KBM-7 (cell line): ENCODE data around the gene CRISP3.
"Not testable (repeated sequence)": the region's sequence is repeated elsewhere in the genome, so short reads cannot be mapped to it uniquely, and the experiment has no call there.

Experiments
- DNase-seq: peaks from one replicate; pipeline ENCODE4 v3.0.0-alpha.2; 2015
- in situ Hi-C: fragments of 300-500 bp; cut with MboI; formaldehyde crosslinking; loops from 2 replicates; pipeline ENCODE4 v1.14.3; 2020; ENCODE audit warnings: low sequenced_read_pairs, low pct_unique_long_range_greater_than_20kb, mixed read lengths

CRISP3 gene, protein sequence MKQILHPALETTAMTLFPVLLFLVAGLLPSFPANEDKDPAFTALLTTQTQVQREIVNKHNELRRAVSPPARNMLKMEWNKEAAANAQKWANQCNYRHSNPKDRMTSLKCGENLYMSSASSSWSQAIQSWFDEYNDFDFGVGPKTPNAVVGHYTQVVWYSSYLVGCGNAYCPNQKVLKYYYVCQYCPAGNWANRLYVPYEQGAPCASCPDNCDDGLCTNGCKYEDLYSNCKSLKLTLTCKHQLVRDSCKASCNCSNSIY

DNA sequence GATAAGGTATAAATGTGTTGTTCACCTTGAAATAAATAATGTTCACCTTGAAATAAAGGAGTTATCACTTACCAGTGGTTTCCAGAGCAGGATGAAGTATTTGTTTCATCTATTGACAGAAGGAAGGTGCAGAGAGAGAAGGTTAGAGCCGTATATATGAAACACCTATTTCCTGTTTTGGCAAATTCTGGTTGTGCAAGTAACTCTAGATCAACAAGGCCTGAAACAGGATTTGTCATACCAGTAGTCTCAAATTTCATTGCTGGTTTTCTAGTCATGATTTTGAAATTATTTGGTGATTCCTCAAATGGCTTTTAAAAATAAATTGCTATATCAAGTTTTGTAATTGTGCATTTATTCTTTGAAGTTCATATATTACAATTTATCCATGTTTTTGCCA is at the start of gene CRISP3:
TSS of gene CRISP3 (minus strand) at position 130 of the 400 bp plus-strand sequence. CDS start at position 109, 21 bp downstream.
- in situ Hi-C loops: no loop called here
- no peak for DNase-seq

DNA sequence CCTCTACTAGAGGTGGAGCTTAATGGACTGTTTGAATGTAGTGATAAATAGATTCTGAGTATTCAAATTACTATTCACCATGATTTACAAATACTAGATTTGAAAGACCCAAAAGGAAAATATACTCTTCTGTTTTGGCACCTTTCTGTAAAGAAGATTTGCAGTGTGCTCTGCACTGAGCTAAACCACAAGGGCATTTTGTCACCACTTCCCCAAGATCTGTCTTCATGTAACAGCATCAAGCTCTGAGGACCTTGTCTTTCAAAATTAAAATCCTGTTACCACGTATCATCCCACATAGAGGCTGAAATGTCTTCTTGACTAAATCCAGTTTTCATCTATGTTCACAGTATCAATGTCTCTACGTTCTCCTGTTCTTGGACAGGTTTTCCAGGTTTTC is 46.2 kb upstream of the CRISP3 start:
- peak; percentile 15 for DNase-seq
- in situ Hi-C loops: no loop called here

DNA sequence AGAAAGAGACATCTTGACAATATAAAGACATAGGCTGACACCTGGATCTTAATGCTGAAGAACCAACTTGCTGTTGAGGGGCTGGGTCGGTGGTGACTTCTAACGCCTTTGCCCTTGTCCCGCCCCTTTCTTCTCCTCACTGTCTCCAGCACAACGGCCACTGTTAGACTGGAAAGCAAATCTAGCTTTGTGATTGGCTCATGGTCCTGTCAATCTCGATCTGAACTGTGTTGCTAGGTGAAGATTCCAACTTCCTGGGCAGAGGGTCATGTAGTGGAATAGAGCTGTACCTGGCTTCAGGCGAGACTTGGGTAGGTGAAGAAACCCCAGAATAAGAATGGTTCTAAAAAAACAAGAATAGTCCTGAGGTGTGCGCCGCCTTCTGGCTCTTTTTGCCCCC is 43.0 kb upstream of the CRISP3 start, which contains the start of gene PGK2:
TSS of gene PGK2 (minus strand) at position 110 of the 400 bp plus-strand sequence. CDS start at position 12, 98 bp downstream.
- DNase-seq: no peak
- in situ Hi-C loops: no loop called here

DNA sequence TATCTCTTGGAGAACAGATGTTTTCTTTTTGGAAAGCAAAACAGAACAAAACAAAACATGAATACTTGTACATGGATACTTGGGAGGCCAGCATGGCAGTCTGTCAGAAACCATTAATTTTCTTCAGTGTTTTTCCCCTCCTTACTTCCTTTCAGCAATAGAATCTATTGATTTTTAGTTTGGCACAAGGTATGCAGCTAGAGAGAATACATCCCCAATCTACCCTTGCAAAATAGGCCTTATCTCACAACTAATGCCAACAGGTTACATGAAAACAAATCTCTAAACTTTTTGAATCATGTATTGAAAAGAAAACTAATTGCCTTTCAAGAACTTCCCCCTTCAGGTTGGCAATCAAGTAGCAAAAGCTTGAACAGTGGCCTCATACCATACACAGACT is 40.1 kb upstream of the CRISP3 start:
- DNase-seq: no peak
- in situ Hi-C loops: no loop called here

DNA sequence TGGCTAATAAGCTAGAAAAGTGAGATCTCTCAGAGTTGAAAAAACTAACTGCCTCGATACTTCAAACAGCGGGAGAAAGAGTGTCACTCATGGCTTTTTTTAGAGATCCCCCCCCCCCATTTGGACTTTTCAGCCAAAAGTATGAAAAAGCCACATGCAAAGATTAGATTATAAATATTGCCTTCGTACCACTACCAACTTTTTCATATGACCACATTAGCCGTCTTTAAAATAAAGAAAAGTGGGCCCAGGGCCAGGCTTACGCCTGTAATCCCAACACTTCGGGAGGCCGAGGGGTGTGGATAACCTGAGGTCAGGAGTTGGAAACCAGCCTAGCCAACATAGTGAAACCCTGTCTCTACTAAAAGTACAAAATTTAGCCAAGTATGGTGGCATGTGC is 38.5 kb upstream of the CRISP3 start:
- in situ Hi-C loops: no loop called here
- DNase-seq: no peak

DNA sequence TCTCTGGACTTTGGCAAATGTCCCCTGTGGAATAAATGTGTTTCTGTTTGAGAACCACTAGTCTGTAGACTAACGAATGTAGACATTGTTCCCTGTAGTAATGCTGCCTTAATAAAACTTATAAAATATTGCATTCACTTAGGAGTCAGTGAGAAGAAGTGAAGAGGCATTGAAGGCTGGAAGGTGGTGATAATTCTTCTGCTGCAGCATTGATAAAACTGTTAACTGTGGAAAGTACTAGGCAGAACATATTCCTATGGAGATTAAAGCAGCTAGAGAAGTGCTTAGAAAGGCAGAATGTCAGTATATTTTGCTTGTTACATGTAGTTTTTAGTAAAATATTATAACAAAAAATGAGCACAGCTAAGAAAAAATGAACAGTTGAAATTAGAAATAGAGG is 38.1 kb upstream of the CRISP3 start:
- in situ Hi-C loops: no loop called here
- DNase-seq: no peak

DNA sequence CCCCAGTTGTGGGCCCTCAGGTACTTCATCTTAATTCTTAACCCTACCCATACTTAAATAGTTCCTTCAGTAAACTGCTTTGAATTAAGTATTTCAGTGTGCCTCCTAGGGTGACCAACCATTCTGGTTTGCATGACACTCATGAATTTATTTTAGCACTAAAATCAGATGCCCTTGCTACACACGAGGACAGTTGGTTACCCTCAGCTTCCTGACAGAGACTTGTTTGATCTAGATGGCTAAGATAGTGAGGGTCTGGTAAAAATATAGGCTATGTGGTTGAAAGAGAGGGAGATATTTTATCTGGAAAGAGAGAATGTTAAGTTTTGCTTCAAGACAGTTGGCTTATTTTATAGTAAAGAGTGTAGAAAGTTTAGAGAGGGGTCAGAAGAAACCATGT is 32.3 kb upstream of the CRISP3 start:
- in situ Hi-C loops: no loop called here
- no peak for DNase-seq

DNA sequence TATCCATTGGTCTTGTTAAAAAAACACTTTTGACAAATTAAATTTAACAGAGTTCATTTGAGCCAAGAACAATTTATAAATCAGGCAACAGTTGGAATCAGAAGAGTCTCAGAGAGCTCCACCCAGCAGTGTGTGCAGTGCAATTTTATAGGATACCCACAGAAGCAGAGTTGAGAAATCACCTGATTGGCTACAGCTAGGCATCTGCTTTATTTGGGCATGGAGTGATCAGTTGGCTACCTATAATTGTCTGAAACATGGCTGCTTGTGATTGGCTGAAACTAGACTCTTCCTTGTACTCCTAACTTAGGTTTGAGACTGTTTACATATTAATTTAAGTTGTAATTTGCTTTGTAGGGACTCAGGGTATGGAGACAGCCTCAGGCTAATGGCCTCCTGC is 30.9 kb upstream of the CRISP3 start:
- in situ Hi-C loops: no loop called here
- DNase-seq: no peak

DNA sequence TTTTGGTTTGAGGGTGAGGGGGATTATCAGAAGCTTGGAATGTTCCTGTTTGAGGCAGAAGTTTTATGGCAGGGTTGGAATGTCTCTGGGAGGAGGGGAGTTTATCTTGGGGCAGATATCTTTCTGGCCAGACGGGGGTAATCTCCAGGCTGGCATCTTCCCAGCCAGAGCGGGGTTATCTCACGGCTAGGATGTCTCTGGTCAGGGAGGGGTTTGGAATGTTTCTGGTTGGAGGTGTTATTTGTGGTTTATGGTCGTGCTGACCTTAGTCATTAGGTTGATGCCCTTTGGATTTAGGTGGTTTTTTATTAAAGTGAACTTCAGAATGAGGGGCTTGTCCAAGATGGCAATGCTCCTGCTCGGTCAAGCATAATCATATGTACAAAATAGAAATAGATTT is 28.1 kb upstream of the CRISP3 start:
- DNase-seq: no peak
- in situ Hi-C loops: no loop called here

DNA sequence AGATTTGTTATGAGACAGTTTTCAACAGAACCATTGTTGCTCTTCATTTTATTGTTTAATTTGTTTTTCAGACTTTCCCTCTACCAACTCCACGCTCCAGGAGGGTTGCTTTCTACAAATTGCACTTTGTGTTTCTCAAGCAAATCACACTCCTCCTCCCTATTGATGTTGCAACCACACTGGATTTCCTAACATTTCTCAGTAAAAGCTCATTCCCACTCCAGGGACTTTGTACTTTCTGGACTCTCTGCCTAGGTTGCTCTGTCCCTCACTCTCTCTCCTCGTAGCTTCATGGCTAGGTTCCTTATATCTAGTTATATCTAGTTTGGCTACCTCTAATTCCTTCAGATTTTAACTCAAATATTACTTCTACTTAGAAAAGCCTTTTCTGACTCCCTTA is 22.6 kb upstream of the CRISP3 start:
- no peak for DNase-seq
- in situ Hi-C loops: no loop called here

DNA sequence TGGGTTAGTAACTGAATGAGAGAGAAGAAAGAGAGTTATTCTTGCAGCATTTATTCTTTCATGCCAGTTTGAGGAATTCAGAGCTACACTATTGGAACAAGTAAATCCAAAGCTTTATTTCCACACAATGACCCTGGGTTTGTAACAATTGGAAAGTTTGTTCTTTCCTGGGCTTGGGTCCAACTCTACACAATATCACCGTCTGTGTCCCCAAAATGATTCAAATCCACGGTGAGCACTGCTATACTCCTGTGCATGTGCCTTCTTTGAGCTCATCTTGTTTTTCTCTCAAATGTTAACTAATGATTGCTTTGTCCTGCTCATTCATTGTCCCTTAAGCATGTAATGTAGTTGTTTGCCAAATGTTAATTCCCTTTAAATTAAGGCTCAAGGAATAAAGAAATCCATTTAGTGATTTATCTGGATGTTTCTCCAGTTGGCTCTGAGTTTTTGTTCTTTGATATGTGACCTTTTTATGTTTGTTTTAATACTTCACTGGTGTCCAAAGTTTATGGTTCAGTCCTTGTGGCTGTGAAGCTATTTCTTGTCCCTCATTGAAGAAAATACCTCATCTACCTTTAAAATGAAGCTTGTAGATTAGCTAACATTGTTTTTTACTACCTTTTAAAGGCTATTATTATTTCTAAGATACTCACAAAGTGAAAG is 20.5 kb upstream of the CRISP3 start:
- no peak for DNase-seq
- in situ Hi-C loops: no loop called here

DNA sequence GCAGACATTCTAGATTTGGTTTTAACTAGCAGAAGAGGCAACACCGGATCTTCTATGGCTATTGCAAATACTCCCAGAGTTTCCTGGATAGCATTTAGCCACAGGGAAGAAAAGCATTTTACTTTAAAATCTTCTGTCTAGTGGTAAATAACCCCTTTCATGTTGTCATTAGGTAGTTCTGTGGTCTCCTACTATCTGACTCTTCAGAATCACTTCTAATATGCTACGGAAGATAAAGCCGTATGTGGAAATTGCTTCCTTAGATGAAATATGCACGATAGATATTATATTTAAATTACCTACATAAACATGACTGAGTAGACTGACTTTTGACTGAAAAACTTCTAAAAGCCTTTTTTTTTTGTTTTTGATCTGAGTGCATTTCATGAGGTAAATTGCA is 759 bp downstream of the CRISP3 start:
- in situ Hi-C loops: no loop called here
- DNase-seq: no peak

DNA sequence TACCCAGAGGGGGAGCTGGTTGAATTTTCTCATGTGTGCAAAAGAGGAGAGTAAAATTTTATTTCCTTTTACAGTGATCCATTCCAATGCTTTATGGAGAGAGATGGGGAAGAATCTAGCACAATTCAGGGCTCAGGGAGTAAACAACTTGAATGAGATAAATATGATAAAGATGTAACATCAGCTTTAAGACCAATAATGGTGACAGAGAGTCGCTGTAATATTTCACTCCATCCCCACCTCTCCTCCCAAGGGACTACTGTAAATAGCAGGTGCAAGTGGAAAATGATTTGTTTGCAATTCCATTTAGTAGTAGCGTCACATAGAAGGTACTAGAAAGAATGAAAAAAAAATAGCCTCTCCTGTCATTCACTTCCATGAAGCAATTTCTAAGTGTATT is 4.8 kb downstream of the CRISP3 start:
- DNase-seq: no peak
- in situ Hi-C loops: no loop called here

DNA sequence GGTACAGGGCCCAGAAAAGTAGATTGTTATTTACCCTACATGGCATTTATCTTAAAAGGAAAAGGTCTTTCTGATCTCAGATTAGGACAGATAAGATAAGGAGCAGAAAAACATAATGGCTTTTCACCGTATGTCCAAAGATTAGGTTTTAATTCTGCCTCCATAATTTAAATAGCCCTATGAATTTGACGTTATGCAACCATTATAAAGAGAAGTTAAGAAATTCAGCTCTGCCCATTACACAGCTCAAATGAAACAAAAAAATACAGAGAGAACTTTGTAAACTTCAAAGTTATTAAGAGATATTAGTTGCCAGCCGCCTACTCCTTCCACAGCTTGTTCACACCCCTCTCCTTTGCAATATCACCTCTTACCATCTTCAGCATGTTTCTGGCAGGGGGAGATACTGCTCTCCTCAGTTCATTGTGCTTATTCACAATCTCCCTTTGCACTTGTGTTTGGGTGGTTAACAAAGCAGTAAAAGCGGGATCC is 8.1 kb downstream of the CRISP3 start:
- in situ Hi-C loops: no loop called here
- no peak for DNase-seq

DNA sequence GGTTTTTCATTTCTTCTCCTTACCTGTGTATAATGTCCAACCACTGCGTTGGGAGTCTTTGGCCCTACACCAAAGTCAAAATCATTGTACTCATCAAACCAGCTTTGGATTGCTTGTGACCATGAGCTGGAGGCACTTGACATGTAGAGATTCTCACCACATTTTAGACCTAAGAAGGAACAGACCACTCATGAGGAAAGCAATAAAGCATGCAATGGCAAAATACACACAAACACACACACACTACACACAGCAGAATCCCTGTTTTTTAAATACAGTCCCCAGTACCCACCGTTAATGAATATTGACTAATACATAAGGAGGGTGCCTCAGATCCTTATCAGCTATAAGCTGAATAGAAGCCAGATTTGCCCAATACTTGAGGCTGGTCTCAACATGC is 10.5 kb downstream of the CRISP3 start:
- in situ Hi-C loops: no loop called here
- DNase-seq: no peak

DNA sequence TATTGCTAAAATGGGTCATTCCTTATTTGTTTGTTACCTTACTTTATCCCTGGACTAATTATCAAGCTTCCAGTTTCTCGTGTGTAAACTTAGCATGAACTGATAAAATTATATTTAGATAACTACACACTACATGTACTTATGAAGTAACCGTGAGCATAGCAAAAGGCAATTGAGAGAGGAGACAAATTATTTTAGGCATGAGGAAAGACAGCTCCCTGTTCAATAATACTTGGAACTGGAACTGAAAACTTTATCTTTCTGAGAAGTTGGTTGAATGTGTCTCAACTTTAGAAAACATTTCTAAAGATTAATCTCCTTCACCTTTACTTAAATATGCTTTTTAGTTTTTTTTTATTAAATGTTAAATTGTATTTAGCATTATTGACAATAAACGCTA is 11.4 kb downstream of the CRISP3 start:
- in situ Hi-C loops: no loop called here
- no peak for DNase-seq

DNA sequence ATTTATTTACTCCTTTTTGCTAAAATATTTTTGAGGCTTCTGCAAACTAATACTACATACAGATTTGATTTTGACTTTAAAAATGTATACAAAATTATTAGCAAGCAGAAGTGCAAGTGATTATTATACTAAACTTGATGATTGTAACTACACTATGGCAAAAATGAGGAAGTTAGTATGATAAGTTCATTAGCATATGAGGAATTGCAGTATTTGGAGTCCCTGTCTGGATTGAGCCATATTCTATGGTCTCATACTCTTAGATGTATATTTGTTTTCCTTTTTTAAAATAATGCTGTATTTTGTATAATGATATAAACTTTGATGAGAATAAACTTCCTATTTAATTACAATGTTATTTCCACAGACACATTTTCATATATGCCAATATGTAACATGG is 13.9 kb downstream of the CRISP3 start:
- in situ Hi-C loops: no loop called here
- peak; percentile 11 for DNase-seq

DNA sequence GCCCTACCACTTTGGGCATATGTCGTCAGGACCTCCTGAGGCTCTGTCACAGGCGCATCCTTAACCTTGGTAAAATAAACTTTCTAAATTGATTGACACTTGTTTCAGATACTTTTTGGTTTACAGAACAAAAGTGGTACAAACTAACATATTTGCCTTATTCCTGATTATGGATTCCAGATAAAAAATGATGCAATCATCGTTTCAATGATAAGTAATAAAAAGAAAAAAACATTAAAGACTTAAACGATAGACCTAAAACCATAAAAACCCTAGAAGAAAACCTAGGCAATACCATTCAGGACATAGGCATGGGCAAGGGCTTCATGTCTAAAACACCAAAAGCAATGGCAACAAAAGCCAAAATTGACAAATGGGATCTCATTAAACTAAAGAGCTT is 20.3 kb downstream of the CRISP3 start:
- DNase-seq, in situ Hi-C loops: not testable (repeated sequence)

DNA sequence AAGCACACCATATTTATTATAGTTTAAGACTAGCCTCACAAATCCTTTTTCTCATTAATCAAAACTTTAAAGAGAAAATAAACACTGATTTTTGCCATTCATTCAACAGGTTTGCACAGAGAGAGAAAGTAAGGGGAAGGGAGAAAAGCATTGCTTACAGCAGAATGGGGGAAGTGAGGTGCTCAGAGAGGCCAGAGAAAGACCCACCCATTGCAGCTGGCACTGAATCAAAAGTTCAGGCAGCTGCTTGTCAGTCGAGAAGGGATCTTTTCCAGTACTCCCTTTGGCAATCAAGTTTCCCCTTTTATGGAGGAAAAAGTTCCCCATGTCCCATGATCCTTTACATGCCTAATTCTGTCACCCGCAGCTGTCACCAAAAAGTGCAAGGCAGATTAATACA is 22.9 kb downstream of the CRISP3 start:
- no peak for DNase-seq
- in situ Hi-C loops: no loop called here

DNA sequence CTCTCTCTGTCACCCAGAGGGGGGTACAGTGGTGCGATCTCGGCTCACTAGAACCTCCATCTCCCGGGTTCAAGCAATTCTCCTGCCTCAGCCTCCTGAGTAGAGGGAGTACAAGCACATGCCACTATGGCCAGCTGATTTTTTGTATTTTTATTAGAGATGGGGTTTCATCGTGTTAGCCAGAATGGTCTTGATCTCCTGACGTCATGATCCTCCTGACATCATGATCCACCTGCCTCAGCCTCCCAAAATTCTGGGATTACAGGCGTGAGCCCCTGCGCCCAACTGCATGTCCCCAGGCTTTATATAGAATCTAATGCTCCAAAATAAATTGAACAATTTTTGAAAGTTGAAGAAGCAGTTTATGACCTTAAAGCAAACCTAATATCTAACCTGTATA is 23.8 kb downstream of the CRISP3 start:
- no peak for DNase-seq
- in situ Hi-C loops: no loop called here

DNA sequence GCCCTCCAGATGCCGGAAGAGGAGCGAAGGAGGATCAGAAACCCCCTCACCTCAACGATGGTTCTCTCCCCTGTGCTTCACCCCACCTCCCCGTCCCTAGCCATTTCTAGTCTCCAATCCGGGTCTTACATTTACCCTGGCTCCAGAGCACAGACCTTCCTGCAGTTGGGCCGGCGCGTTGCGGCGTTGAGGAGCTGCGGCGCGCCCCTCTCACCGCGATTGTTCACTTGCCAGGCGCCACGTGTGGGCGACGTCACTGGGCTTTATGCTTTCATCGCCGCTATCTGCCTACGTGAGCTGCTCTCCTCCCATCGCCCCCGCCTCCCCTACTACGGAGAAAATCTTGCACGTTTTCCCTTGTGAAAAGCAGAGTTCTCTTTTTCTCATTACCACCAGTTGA is 30.8 kb downstream of the CRISP3 start, which contains the start of gene CRISP2:
TSS of gene CRISP2 (minus strand) at position 198 of the 400 bp plus-strand sequence. CDS start 4,347 bp downstream, outside the sequence.
- DNase-seq: no peak
- in situ Hi-C loops: no loop called here
